ENCODE results near the gene CFB. TPM values are rescaled to one million over a fixed set of nuclear protein-coding genes. Genes with fewer than 3 reads are reported as not detected.
"Not testable (repeated sequence)": the region's sequence is repeated elsewhere in the genome, so short reads cannot be mapped to it uniquely, and the experiment has no call there.

Gene CFB
- polyA plus RNA-seq, 1 donor (not counting 4 experiments of a cell fraction or from before 2014, with no cell fraction given) = 2.5 TPM

DNA sequence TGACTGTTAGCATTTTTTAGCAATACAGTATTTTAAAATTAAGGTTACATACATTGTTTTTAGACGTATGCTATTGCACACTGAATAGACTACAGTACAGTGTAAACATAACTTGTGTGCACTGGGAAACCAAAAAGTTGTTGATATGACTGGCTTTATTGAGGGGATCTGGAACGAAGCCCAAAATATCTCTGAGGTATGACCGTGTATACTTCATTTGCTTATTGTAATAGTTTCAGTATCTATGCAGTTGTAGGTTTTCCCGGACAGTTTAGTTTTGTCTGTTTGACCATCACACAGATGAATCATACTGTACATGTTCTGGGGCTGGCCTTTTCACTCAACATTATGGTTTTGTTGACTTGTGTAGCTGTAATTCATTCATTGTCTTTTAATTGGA lies 37.1 kb upstream of the CFB start:
- no peaks in the 10 kb centered on the region for H4K20me1 ChIP-seq (ENCODE audit: control insufficient read depth, extremely low read depth, insufficient read depth, low read length)
- no peak overlapping the region for H3K4me2 ChIP-seq (ENCODE audit: control insufficient read depth, extremely low read depth, insufficient read depth, low read depth, low read length)
- H2AFZ ChIP-seq (ENCODE audit: control insufficient read depth, low read length) = no peak overlapping the region

DNA sequence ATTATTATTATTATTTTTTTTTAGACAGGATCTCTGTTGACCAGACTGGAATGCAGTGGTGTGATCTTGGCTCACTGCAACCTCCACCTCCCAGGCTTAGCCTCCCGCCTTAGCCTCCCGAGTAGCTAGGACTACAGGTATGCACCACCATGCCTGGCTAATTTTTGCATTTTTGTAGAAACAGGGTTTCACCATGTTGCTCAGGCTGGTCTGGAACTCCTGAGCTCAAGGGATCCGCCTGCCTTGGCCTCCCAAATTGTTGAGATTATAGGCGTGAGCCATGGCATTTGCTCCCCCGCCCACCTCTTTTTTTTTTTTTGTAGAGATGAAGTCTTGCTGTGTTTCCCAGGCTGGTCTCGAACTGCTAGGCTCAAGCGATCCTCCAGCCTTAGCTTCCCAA lies 36.6 kb upstream of the CFB start:
- peaks cover 14% of the 10 kb centered on the region for H3K4me1 ChIP-seq (ENCODE audit: control insufficient read depth, extremely low read depth, insufficient read depth, low read length)
- H3K9ac ChIP-seq (ENCODE audit: control insufficient read depth, extremely low read depth, insufficient read depth, low read length); FAIRE-seq; H3K27me3 ChIP-seq (ENCODE audit: control insufficient read depth, extremely low read depth, insufficient read depth, low read length); H3K4me3 ChIP-seq (ENCODE audit: control insufficient read depth in 2 of 3, extremely low read depth in 1 of 3, insufficient read depth in 2 of 3, low read depth in 1 of 3, low read length in 3 of 3); dilution Hi-C loops (cut with MboI; ENCODE audit: extremely low pct_ligation_motif_present, low sequenced_read_pairs); H2AFZ ChIP-seq (ENCODE audit: control insufficient read depth, low read length); H3K36me3 ChIP-seq (ENCODE audit: control insufficient read depth in 2 of 2, extremely low read depth in 1 of 2, insufficient read depth in 2 of 2, low read length in 2 of 2); H3K9me1 ChIP-seq (ENCODE audit: control insufficient read depth, extremely low read depth, insufficient read depth, low read length); H4K20me1 ChIP-seq (ENCODE audit: control insufficient read depth, extremely low read depth, insufficient read depth, low read length); H3K79me2 ChIP-seq (ENCODE audit: control insufficient read depth, insufficient read depth, low read length); H3K27ac ChIP-seq (ENCODE audit: control insufficient read depth, insufficient read depth, low read length); H3K4me2 ChIP-seq (ENCODE audit: control insufficient read depth, extremely low read depth, insufficient read depth, low read depth, low read length); DNase-seq (ENCODE audit: low read depth, low spot score); H3K9me3 ChIP-seq (ENCODE audit: control insufficient read depth, low read depth, low read length): not testable (repeated sequence)

More for the DNA sequence above, 37.1 kb upstream of the CFB start:
- Histone ChIP-seq H3K79me2 (ENCODE audit: control insufficient read depth, insufficient read depth, low read length) (no peaks in the 10 kb centered on the region), H3K27me3 (ENCODE audit: control insufficient read depth, extremely low read depth, insufficient read depth, low read length) (no peaks in the 10 kb centered on the region), H3K36me3 (ENCODE audit: control insufficient read depth in 2 of 2, extremely low read depth in 1 of 2, insufficient read depth in 2 of 2, low read length in 2 of 2) (no peaks in the 10 kb centered on the region), H3K4me3 (ENCODE audit: control insufficient read depth in 2 of 3, extremely low read depth in 1 of 3, insufficient read depth in 2 of 3, low read depth in 1 of 3, low read length in 3 of 3) (no peak overlapping the region), H3K27ac (ENCODE audit: control insufficient read depth, insufficient read depth, low read length) (no peak overlapping the region), H3K9me1 (ENCODE audit: control insufficient read depth, extremely low read depth, insufficient read depth, low read length) (no peaks in the 10 kb centered on the region), H3K9ac (ENCODE audit: control insufficient read depth, extremely low read depth, insufficient read depth, low read length) (no peak overlapping the region), H3K4me1 (ENCODE audit: control insufficient read depth, extremely low read depth, insufficient read depth, low read length) (peaks cover 14% of the 10 kb centered on the region), H3K9me3 (ENCODE audit: control insufficient read depth, low read depth, low read length) (no peaks in the 10 kb centered on the region)
- TF ChIP-seq, protein P1, sequence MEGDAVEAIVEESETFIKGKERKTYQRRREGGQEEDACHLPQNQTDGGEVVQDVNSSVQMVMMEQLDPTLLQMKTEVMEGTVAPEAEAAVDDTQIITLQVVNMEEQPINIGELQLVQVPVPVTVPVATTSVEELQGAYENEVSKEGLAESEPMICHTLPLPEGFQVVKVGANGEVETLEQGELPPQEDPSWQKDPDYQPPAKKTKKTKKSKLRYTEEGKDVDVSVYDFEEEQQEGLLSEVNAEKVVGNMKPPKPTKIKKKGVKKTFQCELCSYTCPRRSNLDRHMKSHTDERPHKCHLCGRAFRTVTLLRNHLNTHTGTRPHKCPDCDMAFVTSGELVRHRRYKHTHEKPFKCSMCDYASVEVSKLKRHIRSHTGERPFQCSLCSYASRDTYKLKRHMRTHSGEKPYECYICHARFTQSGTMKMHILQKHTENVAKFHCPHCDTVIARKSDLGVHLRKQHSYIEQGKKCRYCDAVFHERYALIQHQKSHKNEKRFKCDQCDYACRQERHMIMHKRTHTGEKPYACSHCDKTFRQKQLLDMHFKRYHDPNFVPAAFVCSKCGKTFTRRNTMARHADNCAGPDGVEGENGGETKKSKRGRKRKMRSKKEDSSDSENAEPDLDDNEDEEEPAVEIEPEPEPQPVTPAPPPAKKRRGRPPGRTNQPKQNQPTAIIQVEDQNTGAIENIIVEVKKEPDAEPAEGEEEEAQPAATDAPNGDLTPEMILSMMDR (optimal IDR thresholded peaks at IDR 0.05 in 1 of 3, IDR thresholded peaks at IDR 0.05 in 1 of 3, conservative IDR thresholded peaks at IDR 0.05 in 1 of 3; ENCODE audit: extremely low read depth in 1 of 3, insufficient read depth in 2 of 3, low read length in 3 of 3) = no peak
- TF ChIP-seq EZH2 (IDR thresholded peaks at IDR 0.05; ENCODE audit: low read length) = no peak
- no peak for FAIRE-seq
- dilution Hi-C loops (cut with MboI; ENCODE audit: extremely low pct_ligation_motif_present, low sequenced_read_pairs) = no loop called here
- DNase-seq (ENCODE audit: low read depth, low spot score) = no peak

DNA sequence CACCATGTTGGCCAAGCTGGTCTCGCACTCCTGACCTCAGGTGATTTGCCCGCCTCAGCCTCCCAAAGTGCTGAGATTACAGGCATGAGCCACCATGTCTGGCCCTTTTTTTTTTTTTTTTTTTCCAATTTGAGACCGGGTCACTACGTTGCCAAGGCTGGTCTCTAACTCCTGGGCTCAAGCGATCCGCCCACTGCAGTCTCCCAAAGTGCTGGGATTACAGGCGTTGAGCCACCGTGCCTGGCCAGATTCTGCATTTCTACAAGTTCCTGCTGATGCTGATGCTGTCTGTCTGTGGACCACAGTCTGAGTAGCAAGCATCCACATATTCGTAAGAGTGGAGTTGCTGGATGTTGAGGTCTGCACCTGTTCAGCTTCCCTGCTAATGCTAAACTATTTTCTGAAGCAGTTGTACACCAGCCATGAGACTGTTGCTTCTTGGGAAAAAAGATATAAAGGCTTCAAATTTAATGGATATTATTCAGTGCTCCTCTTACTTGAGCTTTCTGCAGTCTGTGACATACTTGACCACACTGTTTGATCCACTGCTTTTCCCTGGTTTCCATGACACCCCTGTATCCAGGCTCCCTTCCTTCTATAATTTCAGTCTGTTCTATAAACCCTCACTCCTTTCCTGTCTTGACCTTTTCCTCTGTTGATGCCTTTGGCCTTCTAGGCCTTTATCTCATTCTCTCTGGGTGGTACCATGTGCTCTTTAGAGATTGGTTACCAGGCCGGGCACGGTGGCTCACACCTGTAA lies 33.9 kb upstream of the CFB start:
- Histone ChIP-seq H3K79me2 (ENCODE audit: control insufficient read depth, insufficient read depth, low read length) (no peaks in the 10 kb centered on the region), H3K4me3 (ENCODE audit: control insufficient read depth in 2 of 3, extremely low read depth in 1 of 3, insufficient read depth in 2 of 3, low read depth in 1 of 3, low read length in 3 of 3) (no peak overlapping the region), H3K27ac (ENCODE audit: control insufficient read depth, insufficient read depth, low read length) (no peak overlapping the region), H3K9me1 (ENCODE audit: control insufficient read depth, extremely low read depth, insufficient read depth, low read length) (no peaks in the 10 kb centered on the region), H3K4me1 (ENCODE audit: control insufficient read depth, extremely low read depth, insufficient read depth, low read length) (peaks cover 14% of the 10 kb centered on the region), H3K4me2 (ENCODE audit: control insufficient read depth, extremely low read depth, insufficient read depth, low read depth, low read length) (no peak overlapping the region), H3K9ac (ENCODE audit: control insufficient read depth, extremely low read depth, insufficient read depth, low read length) (no peak overlapping the region), H3K9me3 (ENCODE audit: control insufficient read depth, low read depth, low read length) (no peaks in the 10 kb centered on the region), H3K27me3 (ENCODE audit: control insufficient read depth, extremely low read depth, insufficient read depth, low read length) (no peaks in the 10 kb centered on the region), H3K36me3 (ENCODE audit: control insufficient read depth in 2 of 2, extremely low read depth in 1 of 2, insufficient read depth in 2 of 2, low read length in 2 of 2) (no peaks in the 10 kb centered on the region), H2AFZ (ENCODE audit: control insufficient read depth, low read length) (no peak overlapping the region), H4K20me1 (ENCODE audit: control insufficient read depth, extremely low read depth, insufficient read depth, low read length) (no peaks in the 10 kb centered on the region)
- dilution Hi-C loops (cut with MboI; ENCODE audit: extremely low pct_ligation_motif_present, low sequenced_read_pairs) = no loop called here
- DNase-seq (ENCODE audit: low read depth, low spot score) = no peak
- no peak for FAIRE-seq
- no peak for TF ChIP-seq EZH2 (IDR thresholded peaks at IDR 0.05; ENCODE audit: low read length)
- TF ChIP-seq, protein P1 (optimal IDR thresholded peaks at IDR 0.05 in 1 of 3, IDR thresholded peaks at IDR 0.05 in 1 of 3, conservative IDR thresholded peaks at IDR 0.05 in 1 of 3; ENCODE audit: extremely low read depth in 1 of 3, insufficient read depth in 2 of 3, low read length in 3 of 3) = no peak
